Loucy (cell line): ENCODE measurements around the gene NECTIN4.
"Not testable (repeated sequence)": the region's sequence is repeated elsewhere in the genome, so short reads cannot be mapped to it uniquely, and the experiment has no call there.

Experiments
- EZH2phosphoT487 ChIP-seq: fragments of 200-600 bp; IDR thresholded peaks from 2 replicates; pipeline ENCODE4 v1.6.1; 2018; ENCODE audit warnings: antibody characterized with exemption, mild to moderate bottlenecking, moderate library complexity, borderline replicate concordance
- TF ChIP-seq, protein P1 (sequence below): fragments of 200-600 bp; sonication (generic); conservative IDR thresholded peaks from 2 replicates; pipeline ENCODE4 v1.5.1; 2014; ENCODE audit warnings: mild to moderate bottlenecking, antibody characterized with exemption, low read length

GRCh38 chr1:161115961-161116360 is 26.6 kb upstream of the NECTIN4 start:
- TF ChIP-seq, protein P1, sequence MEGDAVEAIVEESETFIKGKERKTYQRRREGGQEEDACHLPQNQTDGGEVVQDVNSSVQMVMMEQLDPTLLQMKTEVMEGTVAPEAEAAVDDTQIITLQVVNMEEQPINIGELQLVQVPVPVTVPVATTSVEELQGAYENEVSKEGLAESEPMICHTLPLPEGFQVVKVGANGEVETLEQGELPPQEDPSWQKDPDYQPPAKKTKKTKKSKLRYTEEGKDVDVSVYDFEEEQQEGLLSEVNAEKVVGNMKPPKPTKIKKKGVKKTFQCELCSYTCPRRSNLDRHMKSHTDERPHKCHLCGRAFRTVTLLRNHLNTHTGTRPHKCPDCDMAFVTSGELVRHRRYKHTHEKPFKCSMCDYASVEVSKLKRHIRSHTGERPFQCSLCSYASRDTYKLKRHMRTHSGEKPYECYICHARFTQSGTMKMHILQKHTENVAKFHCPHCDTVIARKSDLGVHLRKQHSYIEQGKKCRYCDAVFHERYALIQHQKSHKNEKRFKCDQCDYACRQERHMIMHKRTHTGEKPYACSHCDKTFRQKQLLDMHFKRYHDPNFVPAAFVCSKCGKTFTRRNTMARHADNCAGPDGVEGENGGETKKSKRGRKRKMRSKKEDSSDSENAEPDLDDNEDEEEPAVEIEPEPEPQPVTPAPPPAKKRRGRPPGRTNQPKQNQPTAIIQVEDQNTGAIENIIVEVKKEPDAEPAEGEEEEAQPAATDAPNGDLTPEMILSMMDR, result not testable (repeated sequence)
- TF ChIP-seq EZH2phosphoT487, result not testable (repeated sequence)
